Muscle of back (tissue), 11 donors: ENCODE results near the gene TBC1D1. TPM values are rescaled to one million over a fixed set of nuclear protein-coding genes. Genes with fewer than 3 reads are reported as not detected.
"Not testable (repeated sequence)": the region's sequence is repeated elsewhere in the genome, so short reads cannot be mapped to it uniquely, and the experiment has no call there.

Source experiments
- DNase-seq, 3 donors: peaks; one replicate each; pipeline versions ENCODE4 v3.0.0 to v3.0.0-alpha.2; 2013
- polyA plus RNA-seq, 10 donors: library from polyadenylated mRNA; unstranded; fragments of 120-200 nt; gene quantifications; one replicate each; pipeline ENCODE4 v1.2.1, GENCODE V29; 2013; ENCODE audit not compliant: insufficient read length in 10 of 10

Gene TBC1D1
- polyA plus RNA-seq, 10 donors = 38.8 to 69.9 (median 50.1) TPM

GRCh38 chr4:37918653-37919052 lies 27.8 kb downstream of the TBC1D1 start:
- no peak for DNase-seq

GRCh38 chr4:37922328-37922727 lies 31.4 kb downstream of the TBC1D1 start:
- DNase-seq = peak in 1 of 3 donors; percentile 6

- DNase-seq = not testable (repeated sequence)
Observed at GRCh38 chr4:37923089-37923488, 32.2 kb downstream of the TBC1D1 start.

GRCh38 chr4:37924946-37925345 lies 34.1 kb downstream of the TBC1D1 start:
- DNase-seq = no peak

GRCh38 chr4:37927434-37927833 lies 36.5 kb downstream of the TBC1D1 start:
- no peak for DNase-seq

- no peak for DNase-seq
Observed at GRCh38 chr4:37928426-37929416, 37.8 kb downstream of the TBC1D1 start.

- DNase-seq = no peak
Observed at GRCh38 chr4:37934096-37934495, 43.2 kb downstream of the TBC1D1 start.

- no peak for DNase-seq
Observed at GRCh38 chr4:37934609-37935008, 43.7 kb downstream of the TBC1D1 start.

- no peak for DNase-seq
Observed at GRCh38 chr4:37935026-37935425, 44.1 kb downstream of the TBC1D1 start.

GRCh38 chr4:37936889-37937498 lies 46.1 kb downstream of the TBC1D1 start:
- DNase-seq = no peak

- no peak for DNase-seq
Observed at GRCh38 chr4:37938208-37938607, 47.3 kb downstream of the TBC1D1 start.

GRCh38 chr4:37946503-37947179 lies 55.8 kb downstream of the TBC1D1 start:
- no peak for DNase-seq

- no peak for DNase-seq
Observed at GRCh38 chr4:37948542-37948941, 57.7 kb downstream of the TBC1D1 start.

GRCh38 chr4:37949636-37950426 lies 58.9 kb downstream of the TBC1D1 start:
- no peak for DNase-seq

- DNase-seq = no peak
Observed at GRCh38 chr4:37951461-37952352, 60.8 kb downstream of the TBC1D1 start.

GRCh38 chr4:37953156-37953555 lies 62.3 kb downstream of the TBC1D1 start:
- DNase-seq = no peak

- no peak for DNase-seq
Observed at GRCh38 chr4:37953620-37954293, 62.9 kb downstream of the TBC1D1 start.

- no peak for DNase-seq
Observed at GRCh38 chr4:37956941-37957340, 66.1 kb downstream of the TBC1D1 start.

GRCh38 chr4:37958932-37959331 lies 68.0 kb downstream of the TBC1D1 start:
- DNase-seq = no peak

GRCh38 chr4:37960098-37960497 lies 69.2 kb downstream of the TBC1D1 start, which contains the start of gene PTTG2:
TSS of gene PTTG2 (plus strand) at chr4:37960398. CDS start at chr4:37960435, 37 bp downstream.
- no peak for DNase-seq
